Measurements from ENCODE around the gene STXBP3. TPM values are rescaled to one million over a fixed set of nuclear protein-coding genes. Genes with fewer than 3 reads are reported as not detected.

STXBP3 gene
- total and polyA plus RNA-seq, 2 of the 8 experiments (the other 6 are each of a cell fraction or from before 2014, with no cell fraction given) = 6.0 to 38.5 TPM

GRCh38 chr1:108734171-108734865, 12.2 kb upstream of the STXBP3 start:
- Histone ChIP-seq H3K56ac (replicated peaks; ENCODE audit: insufficient read length, low read depth, low read length) (no peak overlapping the region), H2BK15ac (ENCODE audit: low read length) (no peak overlapping the region), H2BK20ac (ENCODE audit: low read length) (no peak overlapping the region), H3K27ac (ENCODE audit: low read depth, low read length) (no peak overlapping the region), H3K9ac (replicated peaks in 1 of 4; ENCODE audit: extremely low read depth in 1 of 4, low read depth in 3 of 4, low read length in 3 of 4) (no peak overlapping the region), H3K4me2 (ENCODE audit: insufficient read depth in 1 of 2, low read depth in 2 of 2, low read length in 2 of 2) (no peak overlapping the region), H3K9me3 (ENCODE audit: insufficient read depth in 2 of 2, low read depth in 1 of 2, low read length in 1 of 2) (no peaks in the 10 kb centered on the region), H2BK120ac (replicated peaks; ENCODE audit: low read depth, low read length) (no peak overlapping the region), H3K23ac (ENCODE audit: insufficient read length) (no peak overlapping the region), H3K27me3 (replicated peaks in 1 of 4; ENCODE audit: control insufficient read depth in 3 of 4, extremely low read depth in 1 of 4, insufficient read depth in 3 of 4, low read length in 3 of 4) (no peaks in the 10 kb centered on the region), H2AFZ (ENCODE audit: low read length) (no peak overlapping the region), H3K79me1 (ENCODE audit: low read depth, low read length) (no peaks in the 10 kb centered on the region), H3K36me3 (ENCODE audit: control insufficient read depth in 2 of 4, insufficient read depth in 4 of 4, low read length in 3 of 4) (no peaks in the 10 kb centered on the region), H4K8ac (ENCODE audit: extremely low read depth, insufficient read depth, low read length) (no peak overlapping the region), H3K79me2 (ENCODE audit: control insufficient read depth in 1 of 2, insufficient read depth in 2 of 2, low read length in 2 of 2) (no peaks in the 10 kb centered on the region), H3K23me2 (ENCODE audit: low read depth, low read length) (no peaks in the 10 kb centered on the region), H3K14ac (ENCODE audit: insufficient read length) (no peak overlapping the region), H2BK12ac (ENCODE audit: low read depth, low read length) (no peak overlapping the region), H3K4ac (replicated peaks; ENCODE audit: insufficient read length, low read depth, low read length) (no peak overlapping the region), H3K18ac (ENCODE audit: extremely low read depth, low read length) (no peak overlapping the region), H4K20me1 (replicated peaks in 1 of 2; ENCODE audit: control insufficient read depth in 1 of 2, insufficient read depth in 2 of 2, low read length in 2 of 2) (no peaks in the 10 kb centered on the region), H2BK5ac (ENCODE audit: low read depth, low read length) (no peak overlapping the region), H3K4me1 (replicated peaks in 1 of 4; ENCODE audit: control insufficient read depth in 3 of 4, insufficient read depth in 4 of 4, low read length in 3 of 4) (no peaks in the 10 kb centered on the region), H4K5ac (ENCODE audit: insufficient read length, low read depth, low read length) (no peak overlapping the region), H3K4me3 (ENCODE audit: extremely low read depth in 1 of 4, insufficient read depth in 2 of 4, low read depth in 3 of 4, low read length in 4 of 4) (no peak overlapping the region), H4K91ac (replicated peaks; ENCODE audit: insufficient read length, low read length) (no peak overlapping the region), H2AK5ac (ENCODE audit: low read depth, low read length) (no peak overlapping the region)
- ChIA-PET CTCF (ENCODE audit: partially characterized antibody) (interaction anchor here (1.3 kb wide), 1 partner anchor 10 kb away, joined by 4 read pairs; no protein-coding TSS in a partner anchor), POLR2A (ENCODE audit: partially characterized antibody) (interaction anchor here (1.0 to 1.7 kb wide), 3 partner anchors 12 to 149 kb away, joined by 3 read pairs; partner anchors contain the start of gene STXBP3)
- 89% methylated on average over 1 of the region's 1 CpG; no CpG with 5 or more reads in 1 of the 2 experiments for WGBS, 2 experiments (ENCODE audit: extremely low coverage in 1 of 2, insufficient coverage in 1 of 2, insufficient read length in 1 of 2, insufficient replicate concordance in 2 of 2, low coverage in 1 of 2, low lambda C conversion rate in 2 of 2, missing lambda C conversion rate in 1 of 2)
- FAIRE-seq (no peak), DNase-seq (ENCODE audit: low read depth in 1 of 2, low spot score in 2 of 2) (no peak)
- no peak for TF ChIP-seq ATF3 (IDR thresholded peaks at IDR 0.05; ENCODE audit: insufficient read depth, low read depth, low read length)
- TF ChIP-seq FOSL1 (IDR thresholded peaks at IDR 0.05; ENCODE audit: insufficient read depth, low read depth, low read length) = no peak
- TF ChIP-seq GABPA (IDR thresholded peaks at IDR 0.05; ENCODE audit: borderline replicate concordance, insufficient read depth, low read length) = no peak
- no peak for TF ChIP-seq RXRA (IDR thresholded peaks at IDR 0.05; ENCODE audit: insufficient read depth, low read depth, low read length)
